Activated naive CD4-positive, alpha-beta T cell treated with anti-CD3 and anti-CD28 coated beads, Interleukin-2, amount 50 U/mL, for 16 hours (primary cell): ENCODE data around the gene LMO7.
"Not testable (repeated sequence)": the region's sequence is repeated elsewhere in the genome, so short reads cannot be mapped to it uniquely, and the experiment has no call there.

Experiments
- DNase-seq: peaks from one replicate; pipeline ENCODE4 v3.0.0-alpha.2; 2020

Gene LMO7

GRCh38 chr13:75782985-75783384, 146.9 kb downstream of the LMO7 start:
- DNase-seq: no peak

DNA sequence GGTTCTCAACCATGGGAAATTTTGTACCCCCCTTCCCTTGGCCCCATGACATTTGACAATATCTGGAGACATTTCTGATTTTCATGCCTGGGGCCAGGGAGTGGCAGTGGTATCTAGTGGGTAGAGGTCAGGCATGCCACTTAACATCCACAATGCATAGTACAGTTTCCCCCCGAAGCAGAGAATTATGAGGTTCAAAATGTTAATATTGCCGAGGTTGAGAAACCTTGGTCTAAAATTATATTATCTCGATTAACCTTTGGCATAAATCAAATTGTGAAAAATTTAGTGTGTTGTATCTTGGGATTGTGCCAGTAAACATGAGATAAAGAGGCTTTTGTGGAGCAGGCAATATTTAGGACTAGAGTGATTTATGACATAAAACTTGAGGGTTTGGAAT, 147.9 kb downstream of the LMO7 start:
- DNase-seq: no peak

DNA sequence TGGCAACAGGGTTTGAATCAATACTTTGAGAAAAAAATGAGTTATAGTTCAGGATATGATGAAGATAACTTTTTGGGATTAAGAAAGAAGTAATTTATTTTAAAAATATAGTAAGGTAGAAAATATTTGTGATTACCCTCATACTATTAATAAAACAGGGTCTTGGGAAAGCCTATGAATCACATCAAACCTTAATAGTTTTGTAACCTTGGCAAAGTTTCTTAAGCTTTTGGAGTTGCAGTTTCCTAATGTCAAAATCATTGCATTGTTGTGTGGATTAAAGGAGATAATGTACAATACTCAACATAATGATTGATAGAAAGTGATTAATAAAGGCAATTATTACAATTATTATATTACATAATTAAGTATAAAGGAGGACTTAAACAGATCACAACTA, 149.0 kb downstream of the LMO7 start:
- DNase-seq: no peak

DNA sequence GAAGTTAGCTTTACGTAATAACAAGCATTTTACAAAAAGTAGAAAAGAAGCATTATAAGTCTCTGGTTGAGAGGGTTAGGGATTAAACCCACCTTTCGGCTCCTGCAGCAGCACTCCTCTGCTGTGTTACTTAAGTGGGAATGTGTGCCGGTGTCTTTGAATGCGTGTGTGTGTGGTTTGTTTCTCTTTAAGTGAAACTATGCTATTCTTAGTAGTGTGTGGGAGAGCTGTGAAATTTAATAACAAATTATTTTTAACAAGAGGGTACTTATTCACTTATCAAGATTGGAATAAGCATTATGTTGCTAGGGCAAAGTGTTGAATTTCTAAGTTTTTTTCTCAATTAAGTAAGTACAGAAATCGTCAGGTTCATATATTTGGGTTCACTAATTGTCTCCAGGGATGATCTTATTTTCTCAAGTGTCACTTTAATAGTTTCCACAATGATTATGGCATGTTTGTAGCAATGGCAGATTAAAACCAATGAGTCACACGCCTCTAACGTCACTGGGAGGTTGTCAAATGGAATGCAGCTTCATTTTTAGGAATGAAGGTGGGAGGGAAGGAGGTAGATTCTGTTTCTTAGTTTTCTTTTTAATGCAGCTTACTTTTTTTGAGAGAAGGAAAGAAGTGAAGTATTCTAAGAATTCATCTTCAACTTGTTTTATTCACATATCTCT, 151.3 kb downstream of the LMO7 start:
- no peak for DNase-seq

DNA sequence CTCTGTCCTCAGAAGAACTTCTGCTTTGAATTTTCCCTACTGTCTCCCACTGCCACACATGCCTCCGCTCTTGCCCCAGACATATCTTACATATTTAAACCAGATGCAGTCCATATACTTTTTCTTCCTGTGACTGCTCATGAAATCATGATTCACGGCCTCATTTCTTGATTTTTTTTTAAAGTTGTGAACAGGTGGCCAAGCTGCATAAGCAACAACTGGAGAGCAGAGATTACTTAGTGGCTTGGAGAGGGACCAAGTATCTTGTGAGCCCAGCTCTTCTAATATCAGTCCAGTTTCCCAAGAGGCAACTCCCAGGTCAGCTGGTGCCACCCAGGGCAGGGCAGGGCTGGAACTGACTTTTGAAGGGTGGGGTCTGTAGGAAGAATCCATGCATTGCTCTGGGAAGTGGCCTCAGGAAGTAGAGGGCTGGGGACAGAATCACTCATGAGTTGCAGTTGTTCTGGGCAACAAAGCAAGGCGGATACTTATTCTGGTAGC, 152.4 kb downstream of the LMO7 start:
- no peak for DNase-seq

GRCh38 chr13:75789451-75790197, 153.5 kb downstream of the LMO7 start:
- no peak for DNase-seq

DNA sequence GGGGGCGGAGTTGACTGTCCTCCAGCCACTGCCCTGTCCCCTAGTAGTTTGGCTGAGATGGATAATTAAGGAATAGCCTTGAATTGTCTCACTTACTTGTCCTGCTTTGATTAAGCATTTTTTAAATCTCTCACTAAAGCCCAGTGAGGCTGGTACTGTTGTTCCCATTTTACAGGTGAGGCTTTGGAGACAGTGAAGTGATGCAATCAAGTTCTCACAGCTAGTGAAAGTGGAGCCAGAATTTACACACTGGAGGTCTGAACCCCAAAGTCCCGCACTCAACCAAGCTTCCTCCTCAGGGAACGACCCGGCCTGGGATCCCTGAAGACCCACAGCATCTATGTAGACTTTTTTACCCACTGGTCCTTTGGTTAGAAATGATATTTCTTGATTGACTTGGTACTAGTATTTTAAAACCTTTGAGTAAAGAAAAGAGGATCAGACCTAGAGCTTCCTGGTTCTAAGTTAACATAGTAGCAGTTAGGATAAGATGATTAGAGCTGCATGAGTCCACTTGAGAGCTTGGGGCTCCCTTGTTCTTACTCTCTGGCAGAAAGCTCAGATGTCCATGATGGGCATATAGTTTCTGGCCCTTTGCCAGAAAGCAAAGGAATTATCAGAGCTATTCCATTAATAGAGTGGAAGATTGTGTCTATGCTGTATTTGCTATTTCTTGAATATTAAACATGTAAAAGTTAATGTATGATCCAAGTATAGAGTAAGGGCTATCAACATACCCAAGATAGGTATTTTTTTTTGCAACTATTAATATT, 154.3 kb downstream of the LMO7 start:
- no peak for DNase-seq

GRCh38 chr13:75792526-75793187, 156.5 kb downstream of the LMO7 start:
- DNase-seq: no peak

DNA sequence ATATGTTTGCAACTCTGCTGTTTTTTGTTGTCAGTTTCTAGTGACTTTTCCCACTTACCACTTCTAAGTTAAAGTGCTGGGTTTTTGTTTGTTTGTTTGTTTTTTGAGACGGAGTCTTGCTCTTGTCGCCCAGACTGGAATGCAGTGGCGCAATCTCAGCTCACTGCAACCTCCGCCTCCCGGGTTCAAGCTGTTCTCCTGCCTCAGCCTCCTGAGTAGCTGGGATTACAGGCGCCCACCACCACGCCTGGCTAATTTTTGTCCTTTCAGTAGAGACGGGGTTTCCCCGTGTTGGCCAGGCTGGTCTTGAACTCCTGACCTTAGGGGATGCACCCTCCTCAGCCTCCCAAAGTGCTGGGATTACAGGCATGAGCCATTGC, 157.0 kb downstream of the LMO7 start:
- DNase-seq: not testable (repeated sequence)

DNA sequence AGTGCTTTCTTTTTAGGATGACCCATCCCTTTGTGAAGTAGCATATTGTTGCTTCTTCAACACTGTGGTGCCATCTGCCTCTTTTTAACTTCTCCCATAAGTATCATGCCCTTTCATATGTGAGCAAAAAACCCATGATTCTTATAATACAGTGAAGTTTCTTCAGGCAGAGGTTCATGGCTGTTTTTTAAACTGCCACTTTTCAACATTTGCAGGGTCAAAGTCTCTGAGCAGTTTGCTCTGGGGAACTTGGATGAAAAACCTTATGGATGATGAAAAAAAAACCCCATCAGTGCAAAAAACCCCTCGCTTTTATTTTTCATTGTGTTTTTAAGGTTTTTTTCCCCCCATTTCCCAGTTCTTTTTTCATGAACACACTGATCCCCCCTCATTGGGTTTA, 158.5 kb downstream of the LMO7 start:
- DNase-seq: no peak

DNA sequence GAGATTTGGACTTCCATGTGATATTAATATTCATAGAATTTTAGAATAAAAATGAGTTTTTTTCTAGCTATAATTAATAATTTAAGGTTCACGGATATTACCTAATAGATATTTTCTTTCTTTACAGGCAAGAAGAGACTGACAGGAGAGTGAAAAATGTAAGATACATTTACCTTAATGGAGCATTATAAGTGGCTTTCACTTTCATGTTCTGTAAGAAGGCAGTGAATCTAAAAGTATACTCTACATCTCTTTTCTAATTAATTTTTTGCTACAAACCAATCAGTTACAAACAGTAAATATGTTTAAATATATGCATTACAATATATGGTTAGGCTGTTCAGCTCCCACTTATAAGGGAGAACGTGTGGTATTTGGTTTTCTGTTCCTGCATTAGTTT, 159.1 kb downstream of the LMO7 start:
- no peak for DNase-seq

DNA sequence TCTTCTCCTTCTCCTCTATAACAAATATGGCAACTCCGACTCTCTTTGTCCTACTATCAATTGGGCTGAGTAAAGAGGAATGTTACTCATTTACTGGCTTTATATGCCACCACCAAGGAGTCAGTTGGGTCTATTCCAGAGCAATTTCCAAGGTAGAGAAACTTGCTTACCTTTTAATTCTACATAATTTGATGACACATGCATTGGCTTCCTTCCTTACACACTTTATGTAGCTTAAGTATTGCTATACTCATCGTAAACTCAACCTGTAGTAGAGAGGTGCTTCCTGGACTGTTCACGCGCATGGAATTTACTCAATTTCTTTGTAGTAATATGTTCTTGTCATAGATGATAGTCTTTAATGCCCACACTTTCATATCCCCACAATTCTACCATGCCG, 160.7 kb downstream of the LMO7 start:
- no peak for DNase-seq

- DNase-seq: no peak
Measured at GRCh38 chr13:75797239-75797638, 161.1 kb downstream of the LMO7 start.

GRCh38 chr13:75797719-75798118, 161.6 kb downstream of the LMO7 start:
- DNase-seq: no peak

DNA sequence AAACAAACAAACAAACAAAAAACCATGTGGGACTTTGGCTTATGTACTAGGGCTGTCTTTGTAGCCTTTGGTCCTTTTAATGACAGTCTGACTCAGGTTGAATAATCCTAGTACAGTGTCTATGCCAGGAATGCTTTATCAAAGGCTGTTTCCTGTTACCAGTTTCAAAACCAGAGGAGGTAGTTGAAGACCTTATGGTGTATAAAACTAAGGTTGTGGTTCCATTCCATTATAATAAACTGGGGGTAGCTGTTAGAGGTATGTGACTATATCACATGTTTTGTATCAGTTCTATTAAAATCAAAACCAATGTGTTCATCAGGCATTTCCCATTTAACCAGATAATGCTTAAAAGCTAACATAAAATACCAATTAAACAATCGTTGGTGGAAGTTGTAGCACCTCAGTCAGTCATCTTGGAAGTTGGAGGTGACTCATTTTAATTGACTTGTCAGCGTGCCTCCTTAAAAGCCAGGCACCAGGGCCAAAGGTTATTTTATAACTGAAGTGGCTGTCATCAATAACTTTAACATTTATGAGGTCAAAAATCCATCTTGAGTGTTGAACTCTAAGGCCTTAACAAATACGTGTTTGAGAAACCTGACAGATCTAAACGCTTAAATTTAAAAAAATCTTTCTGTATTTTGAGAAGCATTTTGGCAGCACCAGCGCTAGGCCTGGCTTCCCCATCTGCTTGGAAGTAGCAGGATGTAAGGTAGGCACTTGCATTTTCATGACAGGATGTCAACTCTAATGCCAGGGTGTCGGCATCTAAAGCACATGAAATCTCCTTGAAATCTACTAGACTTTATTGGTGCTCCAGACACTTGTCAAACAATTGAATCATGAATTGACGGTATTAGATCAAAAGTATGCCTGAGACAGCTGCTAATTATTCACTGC, 162.5 kb downstream of the LMO7 start:
- no peak for DNase-seq

- DNase-seq: no peak
Measured at GRCh38 chr13:75800545-75800944, 164.4 kb downstream of the LMO7 start.

DNA sequence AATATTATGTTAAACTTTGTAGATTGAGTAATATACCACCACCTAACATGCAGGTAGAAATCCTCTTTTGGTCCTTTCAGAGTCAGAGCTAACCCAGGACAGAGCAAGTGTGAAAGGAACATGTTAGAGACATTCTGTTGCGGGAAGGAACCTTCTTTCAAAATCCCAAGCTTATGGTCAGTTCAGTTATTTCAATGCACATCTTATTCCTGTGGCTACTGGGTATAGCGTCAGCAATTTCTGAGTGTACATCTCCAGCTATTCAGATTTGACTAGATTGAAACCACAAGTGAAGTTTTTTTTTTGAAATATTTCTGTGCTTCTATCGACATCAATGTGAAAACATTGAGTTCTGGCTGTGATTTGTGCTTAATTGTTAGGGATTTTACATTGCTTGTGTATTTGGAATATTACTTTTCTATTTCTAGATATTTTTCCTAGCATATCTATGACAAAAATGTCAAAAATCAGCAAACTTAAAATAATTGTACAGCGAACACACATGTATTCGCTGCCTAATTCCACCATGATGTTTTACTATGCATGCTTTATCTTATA, 165.3 kb downstream of the LMO7 start:
- DNase-seq: no peak

- DNase-seq: no peak
Measured at GRCh38 chr13:75802161-75802560, 166.0 kb downstream of the LMO7 start.

GRCh38 chr13:75803164-75803611, 167.1 kb downstream of the LMO7 start:
- DNase-seq: no peak

DNA sequence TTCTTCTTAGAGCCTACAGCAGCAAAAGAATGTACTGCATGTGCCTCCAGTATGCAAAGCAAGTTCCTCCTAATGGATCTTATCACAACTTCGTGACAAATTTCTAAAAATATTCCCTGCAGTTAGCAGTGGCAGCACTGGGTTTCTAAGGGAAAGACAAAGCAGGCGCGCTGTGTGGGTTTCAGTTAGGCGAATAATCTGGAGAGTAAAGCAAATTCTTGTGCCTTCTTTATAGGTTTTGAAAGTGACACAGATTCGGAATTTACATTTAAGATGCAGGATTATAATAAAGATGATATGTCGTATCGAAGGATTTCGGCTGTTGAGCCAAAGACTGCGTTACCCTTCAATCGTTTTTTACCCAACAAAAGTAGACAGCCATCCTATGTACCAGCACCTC, 167.9 kb downstream of the LMO7 start:
- no peak for DNase-seq

DNA sequence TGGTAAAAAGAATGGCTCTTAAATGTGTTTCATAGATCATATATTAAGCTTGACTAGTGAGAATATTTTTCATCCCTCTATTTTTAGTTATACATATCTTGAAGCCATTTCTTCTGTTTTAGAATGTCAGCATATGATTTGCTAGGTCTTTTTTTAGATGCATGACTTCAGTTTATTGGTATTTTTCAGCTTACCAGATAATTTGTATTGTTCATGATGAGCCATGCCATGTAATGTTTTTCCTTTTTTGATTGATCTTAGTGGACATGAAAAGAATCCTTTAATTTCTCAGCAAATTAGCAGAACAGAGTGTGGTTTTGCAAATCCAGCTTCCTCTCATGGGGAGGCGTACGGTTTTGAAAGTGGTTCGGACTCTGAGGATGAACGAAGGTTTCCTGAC, 168.5 kb downstream of the LMO7 start:
- DNase-seq: no peak

DNA sequence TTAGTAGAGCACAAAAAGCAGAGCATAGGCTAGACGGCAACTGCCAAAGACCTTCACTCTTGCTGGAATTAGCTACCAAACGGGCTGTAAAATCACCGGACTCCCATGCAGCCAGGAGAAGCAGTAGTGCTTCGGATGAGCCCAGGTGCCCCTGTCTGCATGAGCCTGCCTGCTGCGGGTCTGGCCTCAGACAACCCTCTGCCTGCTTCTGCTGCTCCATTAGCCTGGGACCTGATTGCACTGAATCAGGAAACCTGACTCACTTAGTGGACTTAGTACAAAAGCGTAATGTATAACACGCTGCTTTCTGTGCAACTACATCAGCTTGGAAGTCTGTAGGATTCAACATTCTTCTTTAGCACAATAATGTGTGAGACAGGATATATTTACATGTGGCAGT, 170.0 kb downstream of the LMO7 start:
- DNase-seq: no peak
